A549 (cell line): ENCODE measurements around the gene UBASH3B. TPM values are rescaled to one million over a fixed set of nuclear protein-coding genes. Genes with fewer than 3 reads are reported as not detected.

Source experiments
- ATAC-seq, 2 experiments: fragments of 200-7000 bp in 1 of 2; fragments of >200 bp in 1 of 2; cut with Nextera tagmentation in 1 of 2; cut with Tn5 transposase in 1 of 2; 3 replicates each; pipeline versions ENCODE4 v1.8.0 to v1.9.1; 2018 to 2020; ENCODE audit warnings: mild to moderate bottlenecking in 1 of 2, moderate library complexity in 1 of 2
- CTCF ChIA-PET: fragments of 300-600 bp; sonication (Branson Sonifier 250); formaldehyde crosslinking; extraction: SDS; loops from one replicate; lab custom pipeline; 2021; ENCODE audit warnings: antibody characterized with exemption, inconsistent platforms; lab: Yijun Ruan, JAX
- POLR2A ChIA-PET: fragments of 350-600 bp; formaldehyde crosslinking; extraction: SDS; loops from one replicate; lab custom pipeline; 2021; ENCODE audit warnings: antibody characterized with exemption, inconsistent platforms; lab: Yijun Ruan, JAX
- DNase-seq, 2 experiments: peaks; one replicate each; pipeline versions ENCODE4 v3.0.0 to v3.0.0-alpha.2; 2011 to 2016; ENCODE audit warnings: low read depth in 1 of 2, low spot score in 1 of 2
- FAIRE-seq: peaks from 2 replicates; lab custom pipeline; 2011; peaks lifted over from hg19 to GRCh38; lab: Jason Lieb, UNC
- H3K27ac ChIP-seq, 2 experiments: fragments of >200 bp; sonication (Bioruptor Twin); formaldehyde crosslinking; 3 replicates each; pipeline ENCODE4 v1.5.1; 2016 to 2017
- H3K4me1 ChIP-seq: fragments of >200 bp; sonication (Bioruptor Twin); formaldehyde crosslinking; 3 replicates; pipeline ENCODE4 v1.6.1; 2016
- H3K4me2 ChIP-seq: fragments of >200 bp; sonication (Bioruptor Twin); formaldehyde crosslinking; 3 replicates; pipeline ENCODE4 v1.6.1; 2016
- H3K4me3 ChIP-seq: fragments of >200 bp; sonication (Bioruptor Twin); formaldehyde crosslinking; 3 replicates; pipeline ENCODE4 v1.5.1; 2016
- H3K9me3 ChIP-seq: fragments of >200 bp; sonication (Bioruptor Twin); formaldehyde crosslinking; 3 replicates; pipeline ENCODE4 v1.6.1; 2016
- CBX8 ChIP-seq: fragments of 200-600 bp; sonication (generic); IDR thresholded peaks from 2 replicates; pipeline ENCODE4 v1.6.1; 2016
- CHD2 ChIP-seq: fragments of 150-350 bp; IDR thresholded peaks from 2 replicates; pipeline ENCODE4 v1.6.1; 2014; ENCODE audit warnings: low read length; ENCODE audit not compliant: partially characterized antibody
- FOSB ChIP-seq: fragments of 250-450 bp; sonication (Bioruptor Pico); IDR thresholded peaks from 2 replicates; pipeline ENCODE4 v1.5.0; 2020; ENCODE audit warnings: mild to moderate bottlenecking, moderate library complexity
- FOXS1 ChIP-seq: fragments of 250-450 bp; sonication (Bioruptor Pico); IDR thresholded peaks from 2 replicates; pipeline ENCODE4 v1.5.0; 2020; ENCODE audit warnings: mild to moderate bottlenecking, moderate library complexity
- GATA3 ChIP-seq: IDR thresholded peaks from 2 replicates; pipeline ENCODE4 v1.6.1; 2012; ENCODE audit warnings: borderline replicate concordance
- HDAC2 ChIP-seq: fragments of 200-600 bp; sonication (generic); IDR thresholded peaks from 2 replicates; pipeline ENCODE4 v1.6.1; 2016
- HOXA7 ChIP-seq: fragments of 250-450 bp; sonication (Bioruptor Pico); IDR thresholded peaks from 2 replicates; pipeline ENCODE4 v1.5.0; 2020; ENCODE audit warnings: mild to moderate bottlenecking, moderate library complexity
- JUN ChIP-seq, 2 experiments: fragments of >200 bp; sonication (Bioruptor Twin); formaldehyde crosslinking; IDR thresholded peaks; 2 replicates in 1 of 2; 3 replicates in 1 of 2; pipeline ENCODE4 v1.6.1; 2016 to 2017
- KDM1A ChIP-seq: fragments of 200-600 bp; sonication (generic); IDR thresholded peaks from 2 replicates; pipeline ENCODE4 v1.6.1; 2016; ENCODE audit warnings: low read depth, mild to moderate bottlenecking
- MAZ ChIP-seq: fragments of 150-350 bp; IDR thresholded peaks from 2 replicates; pipeline ENCODE4 v1.6.1; 2014; ENCODE audit warnings: antibody characterized with exemption, low read depth, low read length, borderline replicate concordance
- MYC ChIP-seq: IDR thresholded peaks from 2 replicates; pipeline ENCODE4 v1.6.1; 2012; ENCODE audit warnings: mild to moderate bottlenecking, inconsistent platforms, low read length, improper control_type of control experiment, borderline replicate concordance
- NFE2L2 ChIP-seq: fragments of 150-350 bp; conservative IDR thresholded peaks from 2 replicates; pipeline ENCODE4 v1.6.1; 2014; ENCODE audit warnings: low read length
- NPAS2 ChIP-seq: fragments of 250-450 bp; sonication (Bioruptor Pico); IDR thresholded peaks from 2 replicates; pipeline ENCODE4 v1.8.0; 2022; ENCODE audit warnings: mild to moderate bottlenecking, moderate library complexity, borderline replicate concordance
- NR3C1 ChIP-seq: fragments of >200 bp; sonication (Bioruptor Twin); formaldehyde crosslinking; IDR thresholded peaks from 3 replicates; pipeline ENCODE4 v1.6.1; 2017
- PHF8 ChIP-seq: fragments of 200-600 bp; sonication (generic); IDR thresholded peaks from 2 replicates; pipeline ENCODE4 v1.6.1; 2016; ENCODE audit warnings: low read depth, mild to moderate bottlenecking, antibody characterized with exemption, moderate library complexity, borderline replicate concordance
- POLR2A ChIP-seq: IDR thresholded peaks from 2 replicates; pipeline ENCODE4 v1.6.1; 2012; ENCODE audit warnings: mild to moderate bottlenecking, low read length
- RAD21 ChIP-seq, 2 experiments: fragments of >200 bp in 1 of 2; sonication (Bioruptor Twin) in 1 of 2; formaldehyde crosslinking in 1 of 2; IDR thresholded peaks in 1 of 2; conservative IDR thresholded peaks in 1 of 2; 2 replicates in 1 of 2; 3 replicates in 1 of 2; pipeline ENCODE4 v1.6.1; 2012 to 2018; ENCODE audit warnings: inconsistent platforms in 1 of 2
- RCOR1 ChIP-seq: fragments of 150-350 bp; IDR thresholded peaks from 2 replicates; pipeline ENCODE4 v1.6.1; 2014; ENCODE audit warnings: antibody characterized with exemption, low read length, low read depth
- RFX5 ChIP-seq: fragments of 450-650 bp; IDR thresholded peaks from 2 replicates; pipeline ENCODE4 v1.7.1; 2014; ENCODE audit warnings: antibody characterized with exemption, mild to moderate bottlenecking, moderate library complexity
- SMC3 ChIP-seq: fragments of >200 bp; sonication (Bioruptor Twin); formaldehyde crosslinking; IDR thresholded peaks from 3 replicates; pipeline ENCODE4 v1.6.1; 2018; ENCODE audit warnings: inconsistent platforms
- SREBF2 ChIP-seq: fragments of 450-650 bp; IDR thresholded peaks from 2 replicates; pipeline ENCODE4 v1.6.1; 2014; ENCODE audit warnings: mild to moderate bottlenecking, moderate library complexity
- TFCP2L1 ChIP-seq: fragments of 250-450 bp; sonication (Bioruptor Pico); IDR thresholded peaks from 2 replicates; pipeline ENCODE4 v1.5.0; 2021; ENCODE audit warnings: mild to moderate bottlenecking
- TP53 ChIP-seq: fragments of 250-450 bp; sonication (Bioruptor Pico); IDR thresholded peaks from 2 replicates; pipeline ENCODE4 v1.5.0; 2021; ENCODE audit warnings: mild to moderate bottlenecking, moderate library complexity
- ZC3H11A ChIP-seq: fragments of 450-650 bp; IDR thresholded peaks from 2 replicates; pipeline ENCODE4 v1.6.1; 2014; ENCODE audit warnings: antibody characterized with exemption, mild to moderate bottlenecking
- WGBS: methylation state at CpG from one replicate; pipeline ENCODE4 v1.1.6; 2017; ENCODE audit errors: missing lambda C conversion rate; 5-methylcytosine and 5-hydroxymethylcytosine counted together
- polyA plus RNA-seq, 4 experiments: library from polyadenylated mRNA; depleted of rRNA in 3 of 4; stranded (reverse); fragments of >200 nt; fragmentation: RNase III in 1 of 4; extraction: RNeasy Plus Mini Kit Qiagen cat#74134 plus additional on column Dnase treatment in 1 of 4; gene quantifications; 2 replicates in 3 of 4; 3 replicates in 1 of 4; pipeline ENCODE4 v1.2.3, GENCODE V29; 2011 to 2017
- TF ChIP-seq, protein P1 (sequence below): fragments of 250-450 bp; sonication (Bioruptor Pico); IDR thresholded peaks from 2 replicates; pipeline ENCODE4 v1.5.0; 2020; ENCODE audit warnings: low read depth, mild to moderate bottlenecking, moderate library complexity
- TF ChIP-seq, protein P2 (sequence below): IDR thresholded peaks from 2 replicates; pipeline ENCODE4 v1.6.1; 2012
- TF ChIP-seq, protein P3 (sequence below): fragments of 200-600 bp; sonication (generic); IDR thresholded peaks from 2 replicates; pipeline ENCODE4 v1.6.1; 2016; ENCODE audit warnings: antibody characterized with exemption, mild to moderate bottlenecking, moderate library complexity
- TF ChIP-seq, protein P4 (sequence below): IDR thresholded peaks from 2 replicates; pipeline ENCODE4 v1.6.1; 2012
- TF ChIP-seq, protein P5 (sequence below): fragments of >200 bp; sonication (Bioruptor Twin); formaldehyde crosslinking; IDR thresholded peaks from 3 replicates; pipeline ENCODE4 v1.5.1; 2016
- TF ChIP-seq, protein P6 (sequence below): IDR thresholded peaks from 2 replicates; pipeline ENCODE4 v1.6.1; 2012; ENCODE audit warnings: low read depth, borderline replicate concordance
- TF ChIP-seq, protein P7 (sequence below): fragments of 150-350 bp; IDR thresholded peaks from 2 replicates; pipeline ENCODE4 v1.6.1; 2014; ENCODE audit warnings: low read depth, mild to moderate bottlenecking, low read length

UBASH3B gene
- polyA plus RNA-seq, 2 of the 4 experiments (the other 2 are of a cell fraction): 33.4 to 43.0 TPM

DNA sequence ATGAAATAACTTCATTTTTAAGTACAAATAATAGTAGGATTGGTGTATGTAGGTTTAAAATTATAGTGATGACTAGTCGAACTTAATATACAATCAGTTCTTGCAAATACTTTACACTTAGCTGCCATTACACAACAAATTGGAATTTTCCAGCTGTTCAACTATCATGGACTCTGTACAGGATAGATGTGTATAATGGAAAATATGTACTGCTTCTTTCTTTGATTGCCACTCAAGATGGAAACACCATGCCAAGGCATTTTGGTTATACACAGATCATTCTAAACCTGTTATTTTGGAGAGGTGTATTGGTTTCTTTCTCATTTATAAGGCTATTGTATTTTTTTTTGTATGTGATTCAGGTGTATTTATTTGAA, 158.4 kb downstream of the UBASH3B start:
- FAIRE-seq (no peak), ATAC-seq (no peak), DNase-seq (no peak)
- TF ChIP-seq PHF8 (no peak), CHD2 (no peak), FOSB (CRISPR knock-in tag) (no peak), GATA3 (no peak), MYC (no peak), NPAS2 (CRISPR knock-in tag) (no peak), FOXS1 (no peak), ZC3H11A (no peak), NFE2L2 (no peak)
- TF ChIP-seq, protein P1, sequence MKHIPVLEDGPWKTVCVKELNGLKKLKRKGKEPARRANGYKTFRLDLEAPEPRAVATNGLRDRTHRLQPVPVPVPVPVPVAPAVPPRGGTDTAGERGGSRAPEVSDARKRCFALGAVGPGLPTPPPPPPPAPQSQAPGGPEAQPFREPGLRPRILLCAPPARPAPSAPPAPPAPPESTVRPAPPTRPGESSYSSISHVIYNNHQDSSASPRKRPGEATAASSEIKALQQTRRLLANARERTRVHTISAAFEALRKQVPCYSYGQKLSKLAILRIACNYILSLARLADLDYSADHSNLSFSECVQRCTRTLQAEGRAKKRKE (CRISPR knock-in tag): no peak
- TF ChIP-seq, protein P2, sequence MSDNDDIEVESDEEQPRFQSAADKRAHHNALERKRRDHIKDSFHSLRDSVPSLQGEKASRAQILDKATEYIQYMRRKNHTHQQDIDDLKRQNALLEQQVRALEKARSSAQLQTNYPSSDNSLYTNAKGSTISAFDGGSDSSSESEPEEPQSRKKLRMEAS: no peak
- TF ChIP-seq, protein P3, sequence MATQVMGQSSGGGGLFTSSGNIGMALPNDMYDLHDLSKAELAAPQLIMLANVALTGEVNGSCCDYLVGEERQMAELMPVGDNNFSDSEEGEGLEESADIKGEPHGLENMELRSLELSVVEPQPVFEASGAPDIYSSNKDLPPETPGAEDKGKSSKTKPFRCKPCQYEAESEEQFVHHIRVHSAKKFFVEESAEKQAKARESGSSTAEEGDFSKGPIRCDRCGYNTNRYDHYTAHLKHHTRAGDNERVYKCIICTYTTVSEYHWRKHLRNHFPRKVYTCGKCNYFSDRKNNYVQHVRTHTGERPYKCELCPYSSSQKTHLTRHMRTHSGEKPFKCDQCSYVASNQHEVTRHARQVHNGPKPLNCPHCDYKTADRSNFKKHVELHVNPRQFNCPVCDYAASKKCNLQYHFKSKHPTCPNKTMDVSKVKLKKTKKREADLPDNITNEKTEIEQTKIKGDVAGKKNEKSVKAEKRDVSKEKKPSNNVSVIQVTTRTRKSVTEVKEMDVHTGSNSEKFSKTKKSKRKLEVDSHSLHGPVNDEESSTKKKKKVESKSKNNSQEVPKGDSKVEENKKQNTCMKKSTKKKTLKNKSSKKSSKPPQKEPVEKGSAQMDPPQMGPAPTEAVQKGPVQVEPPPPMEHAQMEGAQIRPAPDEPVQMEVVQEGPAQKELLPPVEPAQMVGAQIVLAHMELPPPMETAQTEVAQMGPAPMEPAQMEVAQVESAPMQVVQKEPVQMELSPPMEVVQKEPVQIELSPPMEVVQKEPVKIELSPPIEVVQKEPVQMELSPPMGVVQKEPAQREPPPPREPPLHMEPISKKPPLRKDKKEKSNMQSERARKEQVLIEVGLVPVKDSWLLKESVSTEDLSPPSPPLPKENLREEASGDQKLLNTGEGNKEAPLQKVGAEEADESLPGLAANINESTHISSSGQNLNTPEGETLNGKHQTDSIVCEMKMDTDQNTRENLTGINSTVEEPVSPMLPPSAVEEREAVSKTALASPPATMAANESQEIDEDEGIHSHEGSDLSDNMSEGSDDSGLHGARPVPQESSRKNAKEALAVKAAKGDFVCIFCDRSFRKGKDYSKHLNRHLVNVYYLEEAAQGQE: no peak
- Histone ChIP-seq H3K9me3 (no peaks in the 10 kb centered on the region), H3K27ac (no peak overlapping the region), H3K4me3 (no peak overlapping the region), H3K4me1 (no peaks in the 10 kb centered on the region), H3K4me2 (no peak overlapping the region)
- WGBS: 15% methylated on average over 1 of the region's 1 CpG
- CTCF ChIA-PET: interaction anchor here (1.0 to 3.1 kb wide), 4 partner anchors 13 to 50 kb away, joined by 3 to 12 read pairs (median 5); no protein-coding TSS in a partner anchor
- POLR2A ChIA-PET: no interaction called here

DNA sequence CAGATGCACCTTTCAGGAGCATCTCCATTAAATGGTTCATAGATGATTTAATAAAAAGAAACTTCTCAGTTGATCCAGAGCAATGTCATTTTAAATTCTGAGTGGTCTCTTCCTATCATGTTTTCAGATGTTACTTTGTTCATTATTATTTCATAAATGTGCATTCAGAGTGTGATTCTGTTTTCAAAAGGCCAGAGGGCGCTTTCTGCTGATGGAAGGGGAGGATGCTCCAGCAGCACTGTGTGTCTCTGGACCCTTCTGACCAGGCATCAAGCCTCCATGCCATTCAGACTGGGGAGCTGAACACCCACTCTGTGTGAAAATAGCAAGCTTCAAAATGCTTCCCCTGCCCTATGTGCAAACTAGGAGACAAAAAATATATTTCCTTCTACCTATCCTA, 158.9 kb downstream of the UBASH3B start:
- no peak overlapping the region for H3K4me3 ChIP-seq
- FAIRE-seq (no peak), DNase-seq (peak in 1 of 2 experiments; percentile 11), ATAC-seq (peak; percentile 54 to 73; a peak in 4 of 6 replicates)
- CTCF ChIA-PET: interaction anchor here (0.9 to 3.1 kb wide), 5 partner anchors 13 to 40 kb away, joined by 3 to 12 read pairs (median 3); no protein-coding TSS in a partner anchor
- H3K9me3 ChIP-seq: no peaks in the 10 kb centered on the region
- H3K4me1 ChIP-seq: no peaks in the 10 kb centered on the region
- no peak overlapping the region for H3K4me2 ChIP-seq
- WGBS: 64% methylated on average over 1 of the region's 1 CpG
- POLR2A ChIA-PET: no interaction called here
- H3K27ac ChIP-seq: no peak overlapping the region
- TF ChIP-seq, protein P4, sequence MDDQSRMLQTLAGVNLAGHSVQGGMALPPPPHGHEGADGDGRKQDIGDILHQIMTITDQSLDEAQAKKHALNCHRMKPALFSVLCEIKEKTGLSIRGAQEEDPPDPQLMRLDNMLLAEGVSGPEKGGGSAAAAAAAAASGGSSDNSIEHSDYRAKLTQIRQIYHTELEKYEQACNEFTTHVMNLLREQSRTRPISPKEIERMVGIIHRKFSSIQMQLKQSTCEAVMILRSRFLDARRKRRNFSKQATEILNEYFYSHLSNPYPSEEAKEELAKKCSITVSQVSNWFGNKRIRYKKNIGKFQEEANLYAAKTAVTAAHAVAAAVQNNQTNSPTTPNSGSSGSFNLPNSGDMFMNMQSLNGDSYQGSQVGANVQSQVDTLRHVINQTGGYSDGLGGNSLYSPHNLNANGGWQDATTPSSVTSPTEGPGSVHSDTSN: no peak
- TF ChIP-seq RAD21 (conservative IDR thresholded peaks at IDR 0.05 in 1 of 2, IDR thresholded peaks at IDR 0.05 in 1 of 2): peak in 1 of 2 experiments; percentile 28; a peak in 1 of 5 replicates
- TF ChIP-seq RFX5: no peak
- TF ChIP-seq, protein P5, sequence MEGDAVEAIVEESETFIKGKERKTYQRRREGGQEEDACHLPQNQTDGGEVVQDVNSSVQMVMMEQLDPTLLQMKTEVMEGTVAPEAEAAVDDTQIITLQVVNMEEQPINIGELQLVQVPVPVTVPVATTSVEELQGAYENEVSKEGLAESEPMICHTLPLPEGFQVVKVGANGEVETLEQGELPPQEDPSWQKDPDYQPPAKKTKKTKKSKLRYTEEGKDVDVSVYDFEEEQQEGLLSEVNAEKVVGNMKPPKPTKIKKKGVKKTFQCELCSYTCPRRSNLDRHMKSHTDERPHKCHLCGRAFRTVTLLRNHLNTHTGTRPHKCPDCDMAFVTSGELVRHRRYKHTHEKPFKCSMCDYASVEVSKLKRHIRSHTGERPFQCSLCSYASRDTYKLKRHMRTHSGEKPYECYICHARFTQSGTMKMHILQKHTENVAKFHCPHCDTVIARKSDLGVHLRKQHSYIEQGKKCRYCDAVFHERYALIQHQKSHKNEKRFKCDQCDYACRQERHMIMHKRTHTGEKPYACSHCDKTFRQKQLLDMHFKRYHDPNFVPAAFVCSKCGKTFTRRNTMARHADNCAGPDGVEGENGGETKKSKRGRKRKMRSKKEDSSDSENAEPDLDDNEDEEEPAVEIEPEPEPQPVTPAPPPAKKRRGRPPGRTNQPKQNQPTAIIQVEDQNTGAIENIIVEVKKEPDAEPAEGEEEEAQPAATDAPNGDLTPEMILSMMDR: 0 out of 3 replicates have a peak, but pooled peaks have one; percentile 11
- TF ChIP-seq POLR2A: no peak
- TF ChIP-seq PHF8: no peak
- no peak for TF ChIP-seq NFE2L2
- TF ChIP-seq KDM1A: no peak
- TF ChIP-seq JUN (IDR thresholded peaks at IDR 0.05): no peak
- TF ChIP-seq SMC3: 0 out of 3 replicates have a peak, but pooled peaks have one; percentile 6
- TF ChIP-seq HDAC2: no peak
- no peak for TF ChIP-seq NR3C1
- no peak for TF ChIP-seq CBX8
- no peak for TF ChIP-seq TFCP2L1
- TF ChIP-seq TP53 (CRISPR knock-in tag): no peak
- TF ChIP-seq HOXA7 (CRISPR knock-in tag): no peak
- TF ChIP-seq RCOR1: no peak
- TF ChIP-seq, protein P6, sequence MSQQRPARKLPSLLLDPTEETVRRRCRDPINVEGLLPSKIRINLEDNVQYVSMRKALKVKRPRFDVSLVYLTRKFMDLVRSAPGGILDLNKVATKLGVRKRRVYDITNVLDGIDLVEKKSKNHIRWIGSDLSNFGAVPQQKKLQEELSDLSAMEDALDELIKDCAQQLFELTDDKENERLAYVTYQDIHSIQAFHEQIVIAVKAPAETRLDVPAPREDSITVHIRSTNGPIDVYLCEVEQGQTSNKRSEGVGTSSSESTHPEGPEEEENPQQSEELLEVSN: no peak
- TF ChIP-seq SREBF2: no peak
- TF ChIP-seq, protein P7, sequence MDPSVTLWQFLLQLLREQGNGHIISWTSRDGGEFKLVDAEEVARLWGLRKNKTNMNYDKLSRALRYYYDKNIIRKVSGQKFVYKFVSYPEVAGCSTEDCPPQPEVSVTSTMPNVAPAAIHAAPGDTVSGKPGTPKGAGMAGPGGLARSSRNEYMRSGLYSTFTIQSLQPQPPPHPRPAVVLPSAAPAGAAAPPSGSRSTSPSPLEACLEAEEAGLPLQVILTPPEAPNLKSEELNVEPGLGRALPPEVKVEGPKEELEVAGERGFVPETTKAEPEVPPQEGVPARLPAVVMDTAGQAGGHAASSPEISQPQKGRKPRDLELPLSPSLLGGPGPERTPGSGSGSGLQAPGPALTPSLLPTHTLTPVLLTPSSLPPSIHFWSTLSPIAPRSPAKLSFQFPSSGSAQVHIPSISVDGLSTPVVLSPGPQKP: no peak
- TF ChIP-seq MAZ: no peak
